ENCODE measurements around the gene U2SURP.

Gene U2SURP

DNA sequence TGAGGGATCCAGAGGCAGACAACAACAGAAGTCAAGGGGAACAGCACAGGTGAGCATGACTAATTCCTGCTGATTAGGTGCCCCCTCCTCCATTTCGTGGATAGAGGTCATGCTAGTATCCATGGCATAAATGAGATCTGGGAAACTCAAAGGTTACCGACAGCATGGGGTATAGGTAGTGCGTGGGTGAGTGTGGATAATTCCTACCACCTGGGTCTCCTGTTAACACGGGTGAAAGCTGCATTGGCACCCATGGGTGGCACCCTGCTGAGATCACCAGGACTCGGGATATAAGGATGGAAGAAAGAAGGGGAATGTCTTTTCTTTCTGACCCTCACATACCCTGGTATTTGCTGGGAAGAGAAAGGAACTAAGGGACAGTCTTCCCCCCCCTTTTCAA, 103.8 kb downstream of the U2SURP start:
- no peak for DNase-seq

DNA sequence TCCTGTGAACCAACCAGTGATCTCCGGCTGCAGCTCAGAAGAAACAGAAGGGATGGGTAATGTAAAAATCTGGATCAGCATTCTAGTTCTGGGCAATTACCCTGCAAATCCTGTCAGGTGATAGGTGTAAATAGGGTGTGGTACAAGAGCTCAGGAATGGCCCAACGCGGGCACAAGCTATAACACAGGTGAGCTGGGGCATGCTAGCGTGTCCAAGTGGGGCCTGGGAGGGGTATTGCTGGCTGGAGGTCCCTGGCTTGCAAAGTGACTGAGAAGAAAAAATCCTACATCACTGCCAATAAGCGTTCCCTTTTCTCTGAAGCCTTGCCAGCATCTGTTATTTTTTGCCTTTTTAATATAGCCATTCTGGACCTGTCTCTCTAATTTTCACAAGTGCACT, 108.5 kb downstream of the U2SURP start:
- DNase-seq: no peak
